H1 (cell line): ENCODE data around the gene ICAM3. TPM values are rescaled to one million over a fixed set of nuclear protein-coding genes. Genes with fewer than 3 reads are reported as not detected.

Experiments
- CTCF ChIA-PET: fragments of 300-600 bp; sonication (Branson Sonifier 250); formaldehyde crosslinking; loops from one replicate; lab custom pipeline; 2021; ENCODE audit not compliant: partially characterized antibody; lab: Charles Lee
- POLR2A ChIA-PET: fragments of 300-600 bp; sonication (Branson Sonifier 250); formaldehyde crosslinking; loops from one replicate; lab custom pipeline; 2021; ENCODE audit warnings: inconsistent platforms; ENCODE audit not compliant: partially characterized antibody; lab: Charles Lee
- DNase-seq, 2 experiments: peaks; one replicate each; pipeline versions ENCODE4 v3.0.0 to v3.0.0-alpha.2; 2010 to 2022; ENCODE audit warnings: low spot score in 2 of 2, low read depth in 1 of 2, mixed read lengths in 1 of 2
- FAIRE-seq: peaks from 2 replicates; lab custom pipeline; 2011; peaks lifted over from hg19 to GRCh38; lab: Jason Lieb, UNC
- H2AFZ ChIP-seq: 2 replicates; pipeline ENCODE4 v1.8.1; 2012; ENCODE audit warnings: low read length, inconsistent platforms
- H2AK5ac ChIP-seq: 2 replicates; pipeline ENCODE4 v1.6.1; 2013; ENCODE audit warnings: low read depth, low read length
- H2BK120ac ChIP-seq: replicated peaks from 2 replicates; pipeline ENCODE3; 2013; ENCODE audit warnings: low read depth, low read length, inconsistent platforms
- H2BK12ac ChIP-seq: 2 replicates; pipeline ENCODE4 v1.6.1; 2013; ENCODE audit warnings: low read depth, low read length
- H2BK15ac ChIP-seq: 2 replicates; pipeline ENCODE4 v1.6.1; 2013; ENCODE audit warnings: low read length
- H2BK20ac ChIP-seq: 2 replicates; pipeline ENCODE4 v1.6.1; 2013; ENCODE audit warnings: low read length
- H2BK5ac ChIP-seq: 2 replicates; pipeline ENCODE4 v1.6.1; 2013; ENCODE audit warnings: low read depth, low read length
- H3K14ac ChIP-seq: 2 replicates; pipeline ENCODE4 v1.6.1; 2013; ENCODE audit warnings: inconsistent platforms; ENCODE audit not compliant: insufficient read length
- H3K18ac ChIP-seq: 2 replicates; pipeline ENCODE4 v1.6.1; 2013; ENCODE audit warnings: low read length; ENCODE audit errors: extremely low read depth
- H3K23ac ChIP-seq: 2 replicates; pipeline ENCODE4 v1.6.1; 2013; ENCODE audit warnings: inconsistent platforms; ENCODE audit not compliant: insufficient read length
- H3K23me2 ChIP-seq: 2 replicates; pipeline ENCODE4 v1.6.1; 2013; ENCODE audit warnings: low read depth, low read length
- H3K27ac ChIP-seq: 2 replicates; pipeline ENCODE4 v1.6.1; 2011; ENCODE audit warnings: low read depth, low read length, inconsistent platforms
- H3K27me3 ChIP-seq, 4 experiments: replicated peaks in 1 of 4; 1 replicate in 1 of 4; 2 replicates in 3 of 4; pipeline versions ENCODE4 v1.6.1 to v1.8.1; 2011 to 2013; ENCODE audit warnings: low read length in 3 of 4, mild to moderate bottlenecking in 3 of 4, inconsistent platforms in 2 of 4, mixed read lengths in 2 of 4, moderate library complexity in 1 of 4; ENCODE audit not compliant: control insufficient read depth in 3 of 4, insufficient read depth in 3 of 4; ENCODE audit errors: extremely low read depth in 1 of 4
- H3K36me3 ChIP-seq, 4 experiments: 2 replicates each; pipeline versions ENCODE4 v1.6.1 to v1.8.1; 2011 to 2013; ENCODE audit warnings: mild to moderate bottlenecking in 4 of 4, low read length in 3 of 4, moderate library complexity in 2 of 4, control low read depth in 1 of 4, inconsistent platforms in 1 of 4; ENCODE audit not compliant: insufficient read depth in 4 of 4, control insufficient read depth in 2 of 4
- H3K4ac ChIP-seq: replicated peaks from 2 replicates; pipeline ENCODE3; 2013; ENCODE audit warnings: low read length, low read depth, mixed read lengths, inconsistent platforms; ENCODE audit not compliant: insufficient read length
- H3K4me1 ChIP-seq, 4 experiments: replicated peaks in 1 of 4; 1 replicate in 1 of 4; 2 replicates in 3 of 4; pipeline versions ENCODE4 v1.6.1 to v1.8.1; 2011 to 2013; ENCODE audit warnings: low read length in 3 of 4, inconsistent platforms in 2 of 4, mixed read lengths in 1 of 4; ENCODE audit not compliant: insufficient read depth in 4 of 4, control insufficient read depth in 3 of 4
- H3K4me2 ChIP-seq, 2 experiments: 2 replicates each; pipeline versions ENCODE4 v1.6.1 to v1.8.1; 2011 to 2013; ENCODE audit warnings: low read depth in 2 of 2, low read length in 2 of 2, control low read depth in 1 of 2, inconsistent platforms in 1 of 2, mild to moderate bottlenecking in 1 of 2; ENCODE audit not compliant: insufficient read depth in 1 of 2
- H3K4me3 ChIP-seq, 4 experiments: fragments of 200-600, 300-600 bp in 1 of 4; sonication (generic), shearing (Covaris generic), sonication (Bioruptor Twin) in 1 of 4; 2 replicates each; pipeline versions ENCODE4 v1.5.1 to v1.8.1; 2011 to 2016; ENCODE audit warnings: low read length in 4 of 4, low read depth in 3 of 4, control low read depth in 2 of 4, inconsistent platforms in 2 of 4, mild to moderate bottlenecking in 2 of 4, mixed read lengths in 1 of 4, moderate library complexity in 1 of 4; ENCODE audit not compliant: insufficient read depth in 2 of 4; ENCODE audit errors: extremely low read depth in 1 of 4
- H3K56ac ChIP-seq: replicated peaks from 2 replicates; pipeline ENCODE3; 2013; ENCODE audit warnings: low read depth, mild to moderate bottlenecking, mixed read lengths, low read length, inconsistent platforms; ENCODE audit not compliant: insufficient read length
- H3K79me1 ChIP-seq: 2 replicates; pipeline ENCODE4 v1.6.1; 2013; ENCODE audit warnings: low read depth, low read length, control low read depth
- H3K79me2 ChIP-seq, 2 experiments: 2 replicates each; pipeline versions ENCODE4 v1.6.1 to v1.8.1; 2012 to 2013; ENCODE audit warnings: low read length in 2 of 2, mild to moderate bottlenecking in 2 of 2, inconsistent platforms in 1 of 2; ENCODE audit not compliant: insufficient read depth in 2 of 2, control insufficient read depth in 1 of 2
- H3K9ac ChIP-seq, 4 experiments: replicated peaks in 1 of 4; 1 replicate in 1 of 4; 2 replicates in 3 of 4; pipeline versions ENCODE4 v1.6.1 to v1.8.1; 2011 to 2013; ENCODE audit warnings: low read depth in 3 of 4, low read length in 3 of 4, control low read depth in 2 of 4, mild to moderate bottlenecking in 2 of 4, moderate library complexity in 2 of 4, inconsistent platforms in 1 of 4; ENCODE audit errors: extremely low read depth in 1 of 4
- H3K9me3 ChIP-seq, 2 experiments: 2 replicates each; pipeline versions ENCODE4 v1.6.1 to v1.8.1; 2012 to 2013; ENCODE audit warnings: mild to moderate bottlenecking in 2 of 2, moderate library complexity in 2 of 2, control low read depth in 1 of 2, inconsistent platforms in 1 of 2, low read depth in 1 of 2, low read length in 1 of 2, mixed read lengths in 1 of 2; ENCODE audit not compliant: insufficient read depth in 2 of 2
- H4K20me1 ChIP-seq, 2 experiments: replicated peaks in 1 of 2; 2 replicates each; pipeline versions ENCODE3 to v1.8.1; 2011 to 2013; ENCODE audit warnings: inconsistent platforms in 2 of 2, low read length in 2 of 2, mild to moderate bottlenecking in 1 of 2; ENCODE audit not compliant: insufficient read depth in 2 of 2, control insufficient read depth in 1 of 2
- H4K5ac ChIP-seq: 2 replicates; pipeline ENCODE4 v1.6.1; 2013; ENCODE audit warnings: low read length, low read depth, mixed read lengths, inconsistent platforms; ENCODE audit not compliant: insufficient read length
- H4K8ac ChIP-seq: 2 replicates; pipeline ENCODE4 v1.8.0; 2013; ENCODE audit warnings: mild to moderate bottlenecking, moderate library complexity, low read length, inconsistent platforms; ENCODE audit not compliant: insufficient read depth; ENCODE audit errors: extremely low read depth
- H4K91ac ChIP-seq: replicated peaks from 2 replicates; pipeline ENCODE3; 2013; ENCODE audit warnings: low read length, mixed read lengths, inconsistent platforms; ENCODE audit not compliant: insufficient read length
- CBX8 ChIP-seq: fragments of 300-800, 300-1000 bp; sonication (generic); IDR thresholded peaks from 2 replicates; pipeline ENCODE4 v1.7.1; 2016; ENCODE audit warnings: low read depth, low read length, borderline replicate concordance
- E2F6 ChIP-seq: IDR thresholded peaks from 2 replicates; pipeline ENCODE4 v1.6.1; 2012; ENCODE audit warnings: inconsistent platforms
- EP300 ChIP-seq, 2 experiments: IDR thresholded peaks; 1 replicate in 1 of 2; 2 replicates in 1 of 2; pipeline ENCODE4 v1.6.1; 2011 to 2012; ENCODE audit warnings: low read depth in 2 of 2, low read length in 2 of 2, mild to moderate bottlenecking in 2 of 2, borderline replicate concordance in 1 of 2, inconsistent platforms in 1 of 2, moderate library complexity in 1 of 2
- FOSL1 ChIP-seq: IDR thresholded peaks from 2 replicates; pipeline ENCODE4 v1.6.1; 2011; ENCODE audit warnings: mild to moderate bottlenecking, low read depth, low read length, moderate library complexity; ENCODE audit not compliant: insufficient read depth
- GTF2F1 ChIP-seq: IDR thresholded peaks from 2 replicates; pipeline ENCODE4 v1.6.1; 2012; ENCODE audit warnings: low read depth, low read length, improper control_type of control experiment, borderline replicate concordance
- JUND ChIP-seq: IDR thresholded peaks from 2 replicates; pipeline ENCODE4 v1.6.1; 2011; ENCODE audit warnings: mild to moderate bottlenecking, improper control_type of control experiment, low read length
- MAX ChIP-seq: IDR thresholded peaks from 2 replicates; pipeline ENCODE4 v1.6.1; 2012; ENCODE audit warnings: inconsistent platforms
- POLR2AphosphoS5 ChIP-seq: IDR thresholded peaks from 2 replicates; pipeline ENCODE4 v1.6.1; 2011; ENCODE audit warnings: low read depth, low read length
- POU5F1 ChIP-seq: IDR thresholded peaks from 2 replicates; pipeline ENCODE4 v1.6.1; 2011; ENCODE audit warnings: low read depth, mild to moderate bottlenecking, low read length, moderate library complexity
- RAD21 ChIP-seq, 2 experiments: IDR thresholded peaks in 1 of 2; conservative IDR thresholded peaks in 1 of 2; 2 replicates each; pipeline ENCODE4 v1.6.1; 2011; ENCODE audit warnings: low read depth in 2 of 2, low read length in 2 of 2, improper control_type of control experiment in 1 of 2, inconsistent platforms in 1 of 2, mild to moderate bottlenecking in 1 of 2, moderate library complexity in 1 of 2
- WGBS, 2 experiments: shearing (Covaris generic) in 1 of 2; methylation state at CpG; one replicate each; pipeline versions ENCODE4 v1.1.6 to v1.1.7; 2013 to 2015; ENCODE audit warnings: low lambda C conversion rate in 2 of 2, mixed read lengths in 2 of 2, inconsistent platforms in 1 of 2, low coverage in 1 of 2, missing lambda C conversion rate in 1 of 2; ENCODE audit not compliant: insufficient replicate concordance in 2 of 2, insufficient coverage in 1 of 2, insufficient read length in 1 of 2; ENCODE audit errors: extremely low coverage in 1 of 2, missing lambda C conversion rate in 1 of 2; 5-methylcytosine and 5-hydroxymethylcytosine counted together
- polyA plus RNA-seq, 7 experiments: library from polyadenylated mRNA; depleted of rRNA in 3 of 7; stranded (reverse) in 5 of 7; unstranded in 2 of 7; fragments of >200 nt in 5 of 7; fragments of 200-250 nt in 2 of 7; gene quantifications; 1 replicate in 5 of 7; 2 replicates in 1 of 7; 4 replicates in 1 of 7; pipeline versions ENCODE4 v1.2.1 to v1.2.3, GENCODE V29; 2011 to 2013; ENCODE audit warnings: missing spikeins in 2 of 7, mixed read lengths in 2 of 7
- total RNA-seq: library from RNA; stranded (reverse); fragmentation: NEBNext Ultra II Directional; extraction: Animal tissue kit (Norgen Biotek cat#: 25700); gene quantifications from 2 replicates; pipeline ENCODE4 v1.2.1, GENCODE V29; 2021

Gene ICAM3
- total and polyA plus RNA-seq, 2 of the 8 experiments (the other 6 are each of a cell fraction or from before 2014, with no cell fraction given), result 15.4 to 16.5 TPM

GRCh38 chr19:10290876-10291553 lies 48.4 kb downstream of the ICAM3 start:
- 2% methylated on average over 37 of the region's 57 CpGs; no CpG with 5 or more reads in 1 of the 2 experiments for WGBS, 2 experiments
- peak overlapping the region in 2 of 4 experiments; percentile 25 to 28; a peak in 3 of 7 replicates for H3K9ac ChIP-seq
- H2BK5ac ChIP-seq, result no peak overlapping the region
- H4K5ac ChIP-seq, result no peak overlapping the region
- CTCF ChIA-PET, result interaction anchor here (0.6 to 3.7 kb wide), 12 partner anchors 8 to 133 kb away, joined by 3 to 29 read pairs (median 4); partner anchors contain the start of gene ICAM1
- no peak overlapping the region for H2AK5ac ChIP-seq
- no peak overlapping the region for H2BK15ac ChIP-seq
- peak overlapping the region; percentile 71; the same call in 1 of the 2 replicates for H3K18ac ChIP-seq
- POLR2A ChIA-PET, result interaction anchor here (0.6 to 2.2 kb wide), 6 partner anchors 20 to 52 kb away, joined by 3 to 8 read pairs (median 4); partner anchors contain the start of genes FDX2 and ICAM1
- H3K56ac ChIP-seq, result no peak overlapping the region
- H3K9me3 ChIP-seq, result no peaks in the 10 kb centered on the region
- no peak overlapping the region for H4K91ac ChIP-seq
- no peaks in the 10 kb centered on the region for H3K79me2 ChIP-seq
- peak in 1 of 2 experiments; percentile 78 for DNase-seq
- FAIRE-seq, result no peak
- no peaks in the 10 kb centered on the region for H3K36me3 ChIP-seq
- peaks cover 36% of the 10 kb centered on the region; the same call in 1 of the 2 replicates for H3K23me2 ChIP-seq
- no peak overlapping the region for H2AFZ ChIP-seq
- H3K4me2 ChIP-seq, result peak overlapping the region; percentile 81 to 100
- no peak overlapping the region for H3K14ac ChIP-seq
- H2BK20ac ChIP-seq, result no peak overlapping the region
- peaks cover 0 to 45% (median 23%) of the 10 kb centered on the region in 4 experiments; a peak in 6 of 7 replicates for H3K4me1 ChIP-seq
- no peak overlapping the region for H4K8ac ChIP-seq
- no peak overlapping the region for H3K4ac ChIP-seq
- peaks cover 57 to 91% (median 81%) of the 10 kb centered on the region in 4 experiments for H3K27me3 ChIP-seq
- H2BK12ac ChIP-seq, result peak overlapping the region; percentile 72
- H3K4me3 ChIP-seq, result peak overlapping the region; percentile 38 to 67 (median 60)
- no peak overlapping the region for H3K23ac ChIP-seq
- no peak overlapping the region for H3K27ac ChIP-seq
- no peaks in the 10 kb centered on the region for H3K79me1 ChIP-seq
- H2BK120ac ChIP-seq, result no peak overlapping the region
- H4K20me1 ChIP-seq, result peaks cover 0 to 26% of the 10 kb centered on the region in 2 experiments
- TF ChIP-seq RAD21 (IDR thresholded peaks at IDR 0.05 in 1 of 2, conservative IDR thresholded peaks at IDR 0.05 in 1 of 2; ENCODE audit: low read depth in 2 of 2, low read length in 2 of 2), result no peak
- no peak for TF ChIP-seq FOSL1
- no peak for TF ChIP-seq EP300 (IDR thresholded peaks at IDR 0.05; ENCODE audit: borderline replicate concordance in 1 of 2, low read depth in 2 of 2, low read length in 2 of 2)
- no peak; the same call in none of the 2 replicates for TF ChIP-seq E2F6
- TF ChIP-seq GTF2F1, result no peak
- TF ChIP-seq POLR2AphosphoS5, result no peak
- TF ChIP-seq POU5F1, result no peak
- TF ChIP-seq MAX, result peak; percentile 16; the same call in 1 of the 2 replicates
- no peak for TF ChIP-seq CBX8
- no peak for TF ChIP-seq JUND
